GM12891 (cell line): Measurements from ENCODE around the gene CNTF.
"Not testable (repeated sequence)": the region's sequence is repeated elsewhere in the genome, so short reads cannot be mapped to it uniquely, and the experiment has no call there.

ENCODE experiments used
- POLR2A ChIP-seq: IDR thresholded peaks from 2 replicates; pipeline ENCODE4 v1.6.1; 2011; ENCODE audit warnings: low read depth, low read length, control low read depth
- TAF1 ChIP-seq: IDR thresholded peaks from 2 replicates; pipeline ENCODE4 v1.6.1; 2011; ENCODE audit warnings: low read depth, low read length, control low read depth

GRCh38 chr11:58572906-58573305 lies 49.6 kb upstream of the CNTF start:
- TF ChIP-seq TAF1, POLR2A: not testable (repeated sequence)
